GM12801 (cell line): ENCODE results near the gene SDK1.

Experiments
- TF ChIP-seq, protein P1 (sequence below): IDR thresholded peaks from one replicate; pipeline ENCODE4 v1.5.1; 2011; ENCODE audit warnings: control low read depth; ENCODE audit not compliant: insufficient read length; ENCODE audit errors: extremely low read depth

The SDK1 gene

DNA sequence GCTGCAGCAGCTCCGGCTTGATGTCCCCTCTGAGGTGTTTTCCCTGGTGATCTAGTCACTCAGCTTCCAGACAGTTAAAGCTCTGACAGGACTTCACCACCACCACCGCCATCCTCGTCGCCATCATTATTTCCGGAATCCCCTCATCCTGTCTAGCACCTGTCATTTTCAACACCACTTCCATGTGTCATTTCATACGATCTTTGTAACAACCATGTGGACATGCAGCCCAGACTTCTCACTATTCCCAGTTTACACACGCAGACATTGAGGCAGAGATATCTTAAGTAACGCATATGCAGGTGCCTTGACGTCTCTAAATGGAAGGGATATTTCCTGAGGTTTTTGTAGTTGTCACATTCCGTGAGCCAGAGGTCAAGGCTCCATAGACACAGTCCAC, 850.5 kb downstream of the SDK1 start:
- TF ChIP-seq, protein P1, sequence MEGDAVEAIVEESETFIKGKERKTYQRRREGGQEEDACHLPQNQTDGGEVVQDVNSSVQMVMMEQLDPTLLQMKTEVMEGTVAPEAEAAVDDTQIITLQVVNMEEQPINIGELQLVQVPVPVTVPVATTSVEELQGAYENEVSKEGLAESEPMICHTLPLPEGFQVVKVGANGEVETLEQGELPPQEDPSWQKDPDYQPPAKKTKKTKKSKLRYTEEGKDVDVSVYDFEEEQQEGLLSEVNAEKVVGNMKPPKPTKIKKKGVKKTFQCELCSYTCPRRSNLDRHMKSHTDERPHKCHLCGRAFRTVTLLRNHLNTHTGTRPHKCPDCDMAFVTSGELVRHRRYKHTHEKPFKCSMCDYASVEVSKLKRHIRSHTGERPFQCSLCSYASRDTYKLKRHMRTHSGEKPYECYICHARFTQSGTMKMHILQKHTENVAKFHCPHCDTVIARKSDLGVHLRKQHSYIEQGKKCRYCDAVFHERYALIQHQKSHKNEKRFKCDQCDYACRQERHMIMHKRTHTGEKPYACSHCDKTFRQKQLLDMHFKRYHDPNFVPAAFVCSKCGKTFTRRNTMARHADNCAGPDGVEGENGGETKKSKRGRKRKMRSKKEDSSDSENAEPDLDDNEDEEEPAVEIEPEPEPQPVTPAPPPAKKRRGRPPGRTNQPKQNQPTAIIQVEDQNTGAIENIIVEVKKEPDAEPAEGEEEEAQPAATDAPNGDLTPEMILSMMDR, result no peak

DNA sequence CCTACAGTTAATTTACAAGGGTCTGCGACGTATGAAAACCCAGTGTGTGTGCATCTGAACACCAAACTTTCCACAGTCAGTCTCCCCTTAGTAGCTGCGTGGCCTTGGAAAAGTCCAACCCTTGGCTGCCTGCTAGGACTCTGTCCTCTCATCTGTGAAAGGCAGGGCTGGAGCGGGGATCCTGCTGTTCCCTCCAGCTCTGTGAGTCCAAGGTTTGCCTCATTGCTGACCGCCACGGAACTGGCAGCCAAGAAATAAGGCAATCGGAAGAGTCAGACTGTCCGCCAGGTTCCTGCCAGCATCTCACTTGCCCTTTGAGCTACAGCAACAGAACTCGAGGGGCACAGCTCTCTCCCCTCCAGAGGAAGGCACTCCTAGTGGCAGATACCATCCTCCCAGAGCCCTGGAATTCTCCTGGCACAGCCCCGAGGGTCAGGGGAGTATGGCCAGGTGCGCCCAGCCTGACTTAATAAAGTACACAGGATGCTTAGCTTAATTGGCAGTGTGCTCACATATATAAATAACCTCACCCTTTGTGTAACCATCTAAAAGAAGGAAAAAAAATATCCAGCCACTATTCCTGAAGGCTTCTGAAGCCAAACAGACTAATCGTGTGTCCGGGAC, 851.0 kb downstream of the SDK1 start:
- TF ChIP-seq, protein P1, result no peak

DNA sequence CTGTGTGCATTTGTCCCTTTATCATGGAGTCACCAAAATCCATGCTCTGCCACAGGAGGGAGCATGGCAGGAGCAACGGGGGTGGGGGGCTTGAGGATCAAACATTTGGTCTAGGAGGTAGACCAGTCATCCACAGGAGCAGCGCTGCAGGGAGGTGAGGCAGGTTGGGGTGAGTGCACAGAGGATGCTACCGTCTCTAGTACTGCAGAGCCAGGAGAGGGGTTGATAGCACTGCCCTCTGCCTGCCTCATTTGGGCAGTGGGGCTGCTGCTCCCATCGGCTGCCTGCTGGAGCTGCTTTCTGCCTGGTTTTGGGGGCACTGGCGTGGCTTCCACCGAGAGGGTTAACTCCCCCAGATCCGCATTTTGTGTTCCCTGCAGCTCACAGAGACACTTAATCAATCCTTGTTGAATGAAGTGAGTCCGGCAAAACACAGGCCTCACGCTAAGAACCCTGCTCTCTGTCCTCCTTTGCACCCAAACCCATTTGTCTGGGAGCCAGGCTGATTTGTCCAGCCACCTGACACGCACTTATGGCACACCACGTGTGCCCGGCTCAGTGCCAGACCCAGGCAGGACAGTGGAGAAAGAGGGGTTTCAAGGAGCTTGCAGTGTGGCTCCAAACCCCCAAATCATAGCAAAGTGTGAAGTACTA, 854.0 kb downstream of the SDK1 start:
- TF ChIP-seq, protein P1, result no peak

DNA sequence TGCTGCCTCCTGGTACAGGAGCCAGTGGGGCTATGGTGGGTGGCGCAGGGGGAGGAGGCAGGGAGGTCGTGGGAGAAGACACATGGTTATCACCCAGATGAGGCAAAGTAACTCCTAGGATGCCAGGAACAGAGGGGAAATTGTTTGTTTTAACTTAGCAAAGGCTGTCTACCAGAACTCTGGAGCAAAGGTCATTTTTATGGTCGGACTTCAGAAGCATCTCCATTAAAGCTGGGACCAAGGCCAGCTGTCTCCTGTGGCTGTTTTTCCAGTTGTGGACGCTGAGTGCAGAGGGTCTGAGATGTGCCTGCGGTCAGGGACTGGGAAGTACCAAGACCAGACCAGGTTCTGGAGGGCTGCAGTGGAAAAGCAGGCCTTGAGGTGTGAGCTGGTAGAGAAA, 855.1 kb downstream of the SDK1 start:
- TF ChIP-seq, protein P1, result no peak

DNA sequence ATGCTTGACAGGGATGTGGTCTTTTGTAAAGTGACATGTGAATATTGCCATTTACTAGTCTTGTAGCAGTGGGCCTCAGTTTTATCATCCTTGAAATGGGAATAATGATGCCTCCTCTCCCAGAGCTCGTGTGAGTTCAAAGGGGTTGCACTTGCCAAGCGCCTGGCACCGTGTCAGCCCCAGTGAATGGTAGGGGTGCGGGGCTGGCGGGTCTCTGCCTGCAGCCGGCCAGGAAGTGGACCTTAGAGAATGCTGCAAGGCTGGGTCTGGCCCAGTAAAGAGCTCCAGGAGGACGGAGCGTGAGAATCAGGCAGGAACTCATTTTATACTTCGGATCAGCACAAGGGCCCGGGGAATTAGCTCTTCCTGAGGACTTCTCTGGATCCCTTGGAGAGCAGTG, 856.6 kb downstream of the SDK1 start:
- TF ChIP-seq, protein P1, result no peak

DNA sequence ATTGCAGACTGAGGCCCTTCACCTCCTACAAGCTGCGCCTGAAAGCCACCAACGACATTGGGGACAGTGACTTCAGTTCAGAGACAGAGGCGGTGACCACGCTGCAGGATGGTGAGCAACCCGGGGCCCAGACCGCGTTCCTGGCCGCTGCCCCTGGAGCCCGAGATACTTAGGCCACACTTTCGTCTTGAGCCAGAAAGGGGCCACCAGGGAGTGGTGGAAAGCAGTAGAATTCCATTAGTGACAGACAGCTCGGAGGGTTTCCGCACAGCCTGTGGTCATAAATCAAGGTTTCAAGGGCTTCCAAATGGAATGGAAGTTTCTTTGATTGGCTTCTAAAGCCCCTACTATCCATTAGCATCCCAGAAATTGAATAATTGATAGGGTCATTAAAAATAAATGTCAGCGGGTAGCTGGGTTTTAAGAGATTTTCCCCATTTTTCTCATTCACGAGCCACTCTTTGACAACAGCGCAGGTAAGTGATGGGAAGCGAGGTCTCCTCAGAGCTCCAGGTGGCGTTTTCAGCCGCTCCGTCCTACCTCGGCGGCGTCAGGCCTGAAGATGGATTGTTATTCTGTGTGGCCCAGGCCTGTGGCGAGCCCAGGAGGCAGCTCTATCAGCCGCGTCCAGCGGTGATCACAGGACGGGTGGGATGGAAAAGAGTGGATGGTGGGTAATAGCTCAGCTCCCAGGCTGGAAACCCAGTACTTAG, 857.5 kb downstream of the SDK1 start:
- TF ChIP-seq, protein P1, result no peak

DNA sequence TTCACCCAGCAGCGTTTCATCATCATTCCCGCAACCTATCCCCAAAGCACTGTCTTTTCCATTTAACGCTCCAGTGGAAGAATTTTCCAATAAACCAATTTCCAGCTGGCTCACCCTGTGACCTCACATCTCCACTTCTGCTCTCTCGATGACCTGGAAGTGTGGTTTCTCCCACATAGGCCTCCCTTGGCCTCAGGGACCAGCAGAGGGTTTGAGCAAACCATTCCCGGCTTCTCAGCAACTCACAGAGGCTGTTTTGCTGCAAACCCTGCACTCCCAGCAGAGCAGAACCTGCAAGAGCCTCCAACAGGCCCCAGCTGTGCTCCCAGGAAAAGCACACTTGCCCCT, 858.1 kb downstream of the SDK1 start:
- TF ChIP-seq, protein P1, result no peak
